Hematopoietic multipotent progenitor cell treated with erythropoietin and hydrocortisone succinate and interleukin-3 and kit ligand, for 8 days (in vitro differentiated cells): ENCODE results near the gene KRTAP5-3.
A peak's percentile ranks its signal among the peaks of the same experiment; 100 is the strongest.
"Not testable (repeated sequence)": the region's sequence is repeated elsewhere in the genome, so short reads cannot be mapped to it uniquely, and the experiment has no call there.

Source experiments
- DNase-seq: peaks from one replicate; pipeline ENCODE4 v3.0.0-alpha.2; 2015

The KRTAP5-3 gene

DNA sequence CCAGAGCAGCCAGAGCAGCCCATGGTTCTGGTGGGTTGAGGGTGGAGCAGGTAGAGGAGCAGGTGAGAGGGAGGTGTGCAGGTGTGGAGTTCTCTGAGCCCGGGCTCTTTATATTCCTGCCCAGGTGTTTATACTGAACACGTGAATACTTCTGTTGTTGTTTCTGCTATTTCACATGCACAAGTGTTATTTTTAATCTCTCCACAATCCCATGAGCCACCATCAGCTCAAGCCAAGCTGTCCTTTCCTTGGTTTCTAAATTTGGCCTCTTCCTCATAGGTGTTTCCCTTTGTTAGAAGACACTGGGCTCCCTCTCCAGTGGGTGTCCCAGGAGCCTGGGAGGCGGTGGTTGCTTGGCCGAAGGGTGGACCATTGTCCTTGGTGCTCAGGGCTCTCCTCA is at the start of gene KRTAP5-3:
Gene KRTAP5-3, minus strand, starts transcription at position 101 of the 400 bp plus-strand sequence. Its CDS starts 78 bp downstream, at position 23.
- no peak for DNase-seq

GRCh38 chr11:1656670-1657069 is 48.4 kb upstream of the KRTAP5-3 start:
- no peak for DNase-seq

DNA sequence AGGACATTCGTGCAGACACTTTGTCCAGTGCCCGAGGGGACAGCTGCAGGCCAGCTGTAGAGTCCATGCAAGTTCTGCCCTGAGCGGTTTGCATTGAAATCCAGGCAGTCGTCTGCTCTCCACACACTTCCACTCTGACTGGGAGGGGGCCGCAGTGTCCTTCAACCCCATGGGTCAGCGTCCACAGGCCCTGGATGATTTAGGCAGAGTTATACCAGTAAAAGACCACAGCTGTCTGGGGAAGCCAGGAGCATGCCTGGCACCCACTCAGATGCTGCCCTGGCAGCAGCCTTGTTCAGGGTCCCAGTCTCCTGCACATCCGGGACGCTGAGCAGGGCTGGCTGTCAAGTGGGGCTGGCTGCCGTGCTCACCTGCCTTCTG is 47.8 kb upstream of the KRTAP5-3 start:
- no peak for DNase-seq

DNA sequence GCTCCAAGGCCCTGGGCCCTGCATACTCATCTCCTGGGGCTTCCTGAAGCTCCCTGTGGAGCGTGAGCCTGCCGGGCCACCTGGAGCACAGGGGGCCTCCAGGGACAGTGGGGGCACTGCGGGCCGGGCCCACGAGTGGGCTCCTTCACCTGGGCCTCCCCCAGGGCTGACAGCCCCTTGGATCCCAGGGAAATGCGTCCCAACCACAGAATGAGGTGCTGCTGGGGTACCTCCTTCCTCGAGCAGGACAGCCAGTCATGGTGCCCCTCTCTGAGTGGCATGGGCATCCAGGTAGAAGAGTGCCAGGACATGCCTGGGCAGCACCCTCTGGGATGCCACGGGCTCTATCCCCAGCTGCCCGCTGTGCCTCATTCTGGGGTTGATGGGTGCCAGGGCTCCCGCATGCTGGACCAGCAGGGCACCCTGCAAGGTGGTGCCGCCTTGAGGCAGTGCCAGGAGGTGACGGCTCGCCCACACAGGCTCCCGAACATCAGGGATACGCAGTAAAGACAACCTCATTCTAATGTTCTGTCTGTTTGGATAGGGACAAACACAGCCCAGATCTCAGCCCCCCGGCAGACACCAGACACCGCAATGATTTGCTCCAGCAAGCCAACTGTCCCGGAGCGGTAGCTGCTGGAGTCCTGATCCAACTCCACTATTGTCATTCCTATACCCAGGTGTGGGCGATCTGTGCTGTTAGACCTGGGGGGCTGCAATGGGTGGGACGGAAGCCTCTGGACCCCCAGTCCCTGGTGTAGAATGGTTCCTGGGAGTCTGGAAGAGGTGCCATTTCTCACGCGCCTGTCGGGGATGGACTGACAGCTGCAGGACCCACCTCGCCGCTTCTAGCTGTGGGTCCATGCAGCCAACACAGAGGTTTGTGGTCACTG is 47.2 kb upstream of the KRTAP5-3 start:
- DNase-seq, result no peak

DNA sequence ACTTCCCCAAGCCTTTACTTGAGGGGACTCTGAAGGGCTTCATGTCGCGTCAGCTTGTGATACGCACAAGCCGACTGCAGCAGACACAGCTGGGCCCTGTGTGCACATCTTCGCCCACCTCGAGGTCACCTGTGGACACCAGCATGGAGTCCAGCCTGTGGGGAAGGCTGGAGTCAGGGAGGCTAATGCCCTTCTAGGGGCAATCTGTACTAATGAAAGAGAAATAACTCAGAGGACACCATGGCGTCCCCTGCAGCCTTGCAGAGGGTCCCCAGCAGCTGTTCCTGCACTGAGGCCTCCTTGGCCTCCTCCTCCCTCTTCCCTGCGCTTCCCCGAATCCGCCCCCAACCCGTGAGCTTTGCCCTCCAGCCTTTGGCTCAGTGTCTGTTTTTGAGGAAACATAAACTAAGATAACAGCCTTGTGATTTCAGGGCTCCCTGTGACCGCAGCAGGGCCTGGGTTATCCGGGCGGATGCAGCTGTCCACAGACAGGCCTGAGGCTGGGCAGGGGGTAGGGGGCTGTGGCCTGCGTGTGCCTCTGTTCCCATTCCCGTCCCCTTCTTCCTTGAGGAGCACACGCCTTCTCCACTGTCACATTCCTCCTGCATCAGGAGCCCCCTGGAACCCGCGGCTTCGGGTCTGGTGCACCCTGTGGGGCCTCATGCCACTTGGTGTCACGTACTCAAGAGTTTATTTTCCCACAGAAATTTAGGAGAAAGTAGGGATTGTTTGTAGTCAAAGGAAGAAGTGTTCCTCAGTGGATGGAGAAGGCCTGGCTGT is 46.3 kb upstream of the KRTAP5-3 start:
- DNase-seq, result peak; percentile 13

GRCh38 chr11:1653541-1654387 is 45.5 kb upstream of the KRTAP5-3 start:
- no peak for DNase-seq

- peak; percentile 37 for DNase-seq
Measured at GRCh38 chr11:1652771-1653540, 44.7 kb upstream of the KRTAP5-3 start.

DNA sequence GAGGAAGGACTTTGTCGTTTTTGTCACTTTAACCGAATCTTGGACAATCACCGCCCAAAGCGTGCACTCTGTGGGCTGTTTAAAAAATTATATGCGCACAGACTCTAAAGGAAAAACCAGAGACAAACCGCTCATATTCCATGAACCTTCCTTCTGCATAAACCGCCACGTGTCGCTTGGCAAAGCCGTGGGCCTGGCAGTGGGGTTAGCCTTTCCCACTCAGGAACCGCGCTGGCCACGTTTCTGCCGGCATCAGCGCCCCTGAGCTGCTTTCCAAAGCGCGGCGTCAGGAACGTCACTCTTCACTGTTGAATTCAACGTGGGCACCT is 44.1 kb upstream of the KRTAP5-3 start:
- no peak for DNase-seq

- no peak for DNase-seq
Measured at GRCh38 chr11:1652026-1652425, 43.8 kb upstream of the KRTAP5-3 start.

DNA sequence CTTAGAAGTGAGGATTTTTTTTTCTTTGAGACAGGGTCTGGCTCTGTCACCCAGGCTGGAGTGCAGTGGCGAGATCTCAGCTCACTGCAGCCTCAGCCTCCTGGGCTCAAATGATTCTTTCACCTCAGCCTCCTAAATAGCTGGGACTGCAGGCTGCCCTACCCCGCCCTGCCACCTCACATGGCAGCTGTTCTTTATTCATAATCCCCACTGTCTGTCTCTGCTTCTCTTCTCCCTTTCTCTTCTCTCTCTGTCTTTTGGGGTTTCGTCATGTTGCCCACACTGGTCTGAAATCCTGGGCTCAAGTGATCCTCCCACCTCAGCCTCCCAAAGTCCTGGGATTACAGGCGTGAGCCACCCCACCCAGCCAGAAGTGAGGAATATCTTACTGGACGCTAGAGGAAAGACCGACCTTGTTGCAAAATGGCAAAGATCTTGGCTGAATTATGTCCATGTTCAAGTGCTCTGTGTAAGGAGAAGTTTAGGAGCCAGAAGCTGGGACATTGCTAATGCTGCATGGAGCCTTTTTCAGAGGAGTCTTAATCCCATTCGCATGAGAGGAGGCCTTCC is 43.2 kb upstream of the KRTAP5-3 start:
- DNase-seq, result no peak

DNA sequence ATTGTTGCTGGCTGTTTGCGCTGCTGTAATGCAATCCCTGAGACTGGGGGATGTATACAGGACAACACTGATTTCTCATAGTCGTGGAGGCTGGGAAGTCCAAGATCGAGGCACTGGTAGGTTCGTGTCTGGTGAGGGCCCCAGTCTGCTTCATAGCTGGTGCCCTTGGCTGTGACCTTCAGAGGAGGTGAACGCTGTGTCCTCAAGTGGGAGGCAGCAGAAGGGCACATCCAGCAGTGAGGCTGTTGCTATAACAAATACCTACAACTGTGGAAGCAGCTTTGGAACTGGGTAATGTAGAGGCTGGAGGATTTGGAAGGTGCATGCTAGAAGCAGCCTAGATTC is 42.6 kb upstream of the KRTAP5-3 start:
- DNase-seq, result no peak

- no peak for DNase-seq
Measured at GRCh38 chr11:1650034-1650917, 42.0 kb upstream of the KRTAP5-3 start.

DNA sequence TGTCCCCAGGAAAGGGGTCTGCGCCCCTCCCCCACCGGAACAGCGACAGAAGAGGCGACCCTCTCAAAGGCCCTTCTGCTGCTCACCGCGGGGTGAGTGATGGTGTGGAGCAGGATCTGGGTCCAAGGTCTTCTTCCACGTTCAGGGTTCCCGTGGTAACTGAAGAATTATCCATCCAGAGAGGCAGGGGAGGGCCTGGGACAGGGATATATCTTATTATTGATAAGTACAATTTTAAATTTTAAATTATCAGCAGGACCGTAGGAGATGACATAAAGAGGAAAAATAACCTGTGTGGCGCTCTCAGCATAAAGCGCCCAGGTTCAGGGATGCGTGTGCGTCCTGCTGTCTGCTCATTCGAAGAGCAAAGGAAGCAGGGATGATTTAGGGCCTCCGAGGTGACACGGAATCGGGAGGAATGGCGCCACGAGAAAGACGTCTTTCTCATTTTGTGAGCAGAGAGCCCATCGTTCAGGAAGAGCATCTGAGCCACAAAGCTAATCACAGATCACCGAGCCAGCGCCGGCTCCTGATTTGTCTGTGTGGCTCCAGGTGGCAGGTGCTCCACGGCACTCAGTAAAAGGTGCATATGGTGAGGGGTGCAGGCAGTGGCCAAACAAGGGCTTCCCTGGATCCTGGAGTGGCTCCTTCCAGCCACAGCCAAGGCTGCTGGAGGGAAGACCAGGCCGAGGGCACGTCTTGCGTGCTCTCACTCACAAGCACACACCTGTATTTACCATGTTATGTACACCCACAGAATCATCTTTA is 40.6 kb upstream of the KRTAP5-3 start:
- DNase-seq, result no peak

DNA sequence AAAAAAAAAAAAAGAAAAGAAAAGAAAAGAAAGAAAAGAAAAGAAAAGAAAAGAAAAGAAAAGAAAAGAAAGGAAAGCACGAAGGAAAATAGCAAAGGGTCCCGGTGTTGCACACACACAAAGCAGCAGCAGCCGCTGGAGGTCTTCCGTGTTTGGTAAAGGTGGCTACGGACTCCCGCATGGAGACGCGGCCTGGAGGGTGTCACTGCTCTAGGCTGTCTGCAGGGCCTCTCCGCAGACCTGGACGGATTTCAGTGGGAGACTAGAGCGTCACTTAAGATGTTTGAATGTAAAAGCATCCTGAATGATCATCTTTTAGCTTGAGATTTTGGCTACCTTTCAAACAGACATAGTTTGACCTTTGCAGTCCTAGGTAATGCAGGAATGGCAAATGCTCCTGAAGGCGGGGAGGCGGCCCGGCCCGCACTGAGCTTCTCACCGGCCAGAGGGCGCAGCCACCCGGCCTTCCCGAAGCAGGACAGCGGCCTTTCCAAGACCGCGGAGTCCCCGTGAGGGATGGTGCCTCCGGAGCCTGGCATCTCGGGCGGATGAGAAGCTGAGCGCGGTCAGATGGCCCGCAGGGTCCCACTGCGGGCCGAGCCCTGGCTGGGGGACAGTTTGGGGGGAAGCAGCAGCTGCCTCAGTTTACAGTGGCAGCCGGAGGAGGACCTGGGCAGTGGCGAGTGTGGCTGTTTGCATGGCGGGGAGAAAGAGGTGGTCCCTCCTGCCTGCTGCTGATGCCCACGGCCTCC is 39.8 kb upstream of the KRTAP5-3 start:
- no peak for DNase-seq

GRCh38 chr11:1646540-1646939 is 38.3 kb upstream of the KRTAP5-3 start:
- not testable (repeated sequence) for DNase-seq

DNA sequence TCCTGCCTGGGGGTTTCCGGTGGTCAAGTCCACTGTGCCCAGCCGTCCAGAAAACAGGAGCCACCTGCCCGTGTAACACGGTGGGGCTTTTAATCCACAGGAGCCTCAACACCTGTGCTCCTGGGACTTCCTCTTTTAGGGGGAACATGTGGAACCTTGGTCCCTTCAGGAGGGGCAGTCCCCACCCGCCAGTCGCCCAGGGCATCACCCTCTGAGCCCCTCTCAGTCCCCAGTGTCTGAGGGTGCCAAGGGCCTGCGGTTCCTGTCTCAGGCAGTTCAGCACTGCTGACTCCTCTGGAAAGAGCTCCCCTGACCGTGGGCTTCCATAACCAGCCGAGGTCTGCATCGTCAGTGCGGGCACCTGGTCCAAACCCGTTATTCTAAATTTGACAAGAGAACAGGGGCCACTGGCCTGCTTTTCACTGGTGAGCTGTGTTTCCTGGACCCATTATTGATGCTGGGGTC is 37.1 kb upstream of the KRTAP5-3 start:
- no peak for DNase-seq

DNA sequence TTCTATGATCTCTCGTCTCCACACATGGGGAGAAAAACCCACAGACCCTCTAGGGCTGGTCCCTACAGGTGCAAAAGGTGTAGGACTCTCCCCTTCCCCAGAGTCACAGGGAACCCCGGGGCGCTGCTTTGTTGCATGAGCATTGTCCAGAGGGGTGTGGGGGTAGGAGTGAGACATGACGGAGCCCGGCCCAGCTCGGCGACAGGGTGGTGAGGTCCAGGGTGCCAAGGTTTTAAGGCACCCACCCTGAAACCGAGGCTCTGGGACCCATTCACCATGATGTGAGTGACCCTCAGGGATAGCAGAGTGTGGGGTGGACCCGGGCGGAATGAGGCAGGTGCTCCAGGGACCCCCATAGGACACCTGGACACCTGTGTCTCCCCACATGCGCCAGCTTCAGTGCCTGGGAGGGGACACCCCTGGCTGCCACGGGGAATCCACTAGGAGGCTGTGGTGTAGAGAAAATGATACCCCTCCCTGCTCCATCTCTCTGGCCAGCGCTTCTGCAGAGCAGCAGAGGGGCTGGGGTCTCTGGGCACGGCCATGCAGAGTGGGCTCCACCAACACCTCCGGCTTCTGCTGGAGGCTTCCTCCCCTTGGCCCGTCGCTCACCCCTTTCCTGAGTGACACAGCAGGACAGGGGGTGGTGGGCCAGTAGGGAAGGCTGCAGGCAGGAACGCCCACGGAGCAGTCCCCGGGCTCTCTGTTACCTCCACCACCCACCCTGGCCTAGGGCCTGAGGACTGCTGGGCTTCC is 36.5 kb upstream of the KRTAP5-3 start:
- no peak for DNase-seq

DNA sequence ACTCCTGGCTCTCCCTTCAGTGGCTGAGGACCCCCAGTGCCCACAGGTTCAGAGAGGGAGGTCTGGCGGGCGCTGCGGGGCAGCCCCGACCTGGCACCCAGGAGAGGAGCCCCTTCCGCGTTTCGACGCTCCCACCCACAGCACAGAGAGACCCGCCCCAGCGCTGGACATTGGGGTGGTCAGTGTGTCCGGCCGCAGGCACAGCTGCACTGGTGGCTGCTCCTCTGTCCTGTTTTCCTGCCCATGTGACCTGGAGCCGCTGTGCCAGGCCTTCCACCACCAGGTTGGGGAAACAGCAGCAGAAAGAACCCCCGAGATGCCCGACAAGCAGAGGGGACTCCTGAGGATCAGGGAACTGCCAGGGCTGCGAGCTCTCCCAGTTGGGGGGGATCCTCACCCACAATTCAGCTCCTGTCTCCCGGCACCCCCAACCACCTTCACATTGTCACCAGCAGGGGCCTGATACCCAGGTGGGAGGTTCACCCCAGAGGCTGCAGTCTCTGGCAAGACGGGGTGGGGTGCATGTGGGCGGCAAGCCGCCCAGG is 35.0 kb upstream of the KRTAP5-3 start:
- DNase-seq, result no peak
